GM19328 (cell line): ENCODE measurements around the gene HLA-C.
"Not testable (repeated sequence)": the region's sequence is repeated elsewhere in the genome, so short reads cannot be mapped to it uniquely, and the experiment has no call there.

Experiments
- ATAC-seq: cut with Tn5 transposase; IDR thresholded peaks from one replicate; pipeline ENCODE4 v1.9.1; 2021; ENCODE audit warnings: mild to moderate bottlenecking, moderate library complexity; ENCODE audit not compliant: unreplicated experiment

Gene HLA-C

GRCh38 chr6:31270788-31271640 lies 878 bp downstream of the HLA-C start:
- no peak for ATAC-seq

- no peak for ATAC-seq
These were observed 3.1 kb downstream of the HLA-C start for GRCh38 chr6:31268836-31269235.

DNA sequence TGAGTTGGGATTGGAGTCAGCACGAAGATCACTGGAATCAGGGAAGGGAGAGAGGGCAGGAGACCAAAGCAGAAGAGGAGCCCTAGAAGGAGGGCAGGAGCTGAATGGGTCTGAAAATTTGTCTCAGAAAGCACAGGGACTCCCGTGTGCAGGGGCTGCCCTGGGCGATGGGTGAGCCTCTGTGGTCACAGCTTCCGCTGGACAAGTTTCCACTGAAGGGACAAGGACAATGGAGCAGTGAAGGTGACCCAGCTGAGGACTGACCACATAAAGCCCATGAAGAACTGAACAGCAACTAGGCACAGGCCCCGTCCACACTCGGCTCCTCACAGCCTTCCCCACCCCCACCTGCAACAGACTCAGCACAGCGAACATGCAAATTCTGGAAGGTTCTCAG lies 3.5 kb downstream of the HLA-C start:
- ATAC-seq: no peak

DNA sequence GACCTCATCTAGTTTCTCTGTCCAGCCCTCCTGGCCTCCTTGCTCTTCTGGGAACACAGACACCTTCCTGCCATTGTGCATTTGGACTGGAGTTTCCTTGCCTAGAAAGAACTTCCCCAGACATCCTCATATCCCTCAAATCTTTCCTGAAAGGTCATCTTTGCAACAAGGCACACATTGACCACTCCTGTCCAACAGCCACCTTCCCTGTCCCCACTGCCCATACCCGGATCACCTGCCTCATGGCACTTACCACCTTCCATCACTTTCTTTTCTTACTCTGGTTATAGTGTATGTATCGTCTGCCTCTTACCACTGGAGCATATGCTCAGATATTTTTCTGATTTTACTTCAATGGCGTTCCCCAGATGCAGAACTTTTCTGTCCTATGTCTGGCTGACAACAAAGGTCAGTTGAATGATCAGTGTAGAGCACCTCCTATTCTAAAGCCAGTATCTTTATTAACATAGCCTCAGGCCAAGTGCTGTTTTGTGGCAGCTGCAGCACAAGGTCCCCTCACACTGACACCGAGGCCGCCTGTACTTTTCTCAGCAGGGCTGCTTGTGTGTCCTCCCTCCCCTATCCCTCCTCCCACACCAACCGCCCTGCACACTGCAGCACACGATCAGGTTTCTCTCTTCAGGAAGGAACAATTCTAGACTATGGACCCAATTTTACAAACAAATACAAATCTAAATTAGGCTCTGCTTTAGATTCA lies 4.1 kb downstream of the HLA-C start:
- no peak for ATAC-seq

DNA sequence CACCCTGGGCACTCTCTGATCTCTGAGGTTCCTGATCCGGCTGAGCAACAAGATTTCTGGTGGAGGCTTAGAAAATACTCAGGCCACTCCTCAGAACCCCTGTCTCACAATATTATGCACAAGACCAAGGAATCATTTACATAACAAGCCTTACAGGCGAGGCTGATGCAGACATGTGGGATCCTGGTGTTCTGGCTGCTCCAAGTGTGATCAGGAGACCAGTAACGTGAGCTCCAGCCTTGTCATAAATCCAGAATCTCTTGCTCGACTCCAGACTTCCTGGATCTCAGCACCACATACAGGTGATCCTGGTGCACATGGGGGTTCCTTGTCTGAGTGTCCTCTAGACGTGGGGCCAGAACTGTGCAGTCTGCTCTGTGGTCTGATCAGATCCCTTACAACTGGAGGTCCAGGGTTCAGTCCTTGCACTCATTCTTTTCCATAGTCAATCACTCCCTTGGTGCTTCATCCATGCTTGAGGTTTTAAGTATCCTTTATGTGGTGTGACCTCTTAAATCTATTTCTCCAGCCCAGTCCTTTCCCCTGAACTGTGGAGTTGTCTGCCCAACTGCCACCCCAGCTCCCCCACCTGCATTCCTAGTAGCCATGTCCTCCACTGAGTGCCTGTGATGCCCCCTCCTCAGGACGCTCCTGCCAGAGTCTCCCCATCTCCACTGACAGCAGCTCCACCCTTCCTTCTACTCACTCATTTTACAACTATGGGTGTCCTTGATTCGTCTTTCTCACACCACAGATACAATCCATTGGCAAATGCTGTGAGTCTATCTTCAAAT lies 5.1 kb downstream of the HLA-C start:
- no peak for ATAC-seq

- no peak for ATAC-seq
These were observed 6.0 kb downstream of the HLA-C start for GRCh38 chr6:31265926-31266325.

GRCh38 chr6:31263346-31263933 lies 8.5 kb downstream of the HLA-C start:
- not testable (repeated sequence) for ATAC-seq

DNA sequence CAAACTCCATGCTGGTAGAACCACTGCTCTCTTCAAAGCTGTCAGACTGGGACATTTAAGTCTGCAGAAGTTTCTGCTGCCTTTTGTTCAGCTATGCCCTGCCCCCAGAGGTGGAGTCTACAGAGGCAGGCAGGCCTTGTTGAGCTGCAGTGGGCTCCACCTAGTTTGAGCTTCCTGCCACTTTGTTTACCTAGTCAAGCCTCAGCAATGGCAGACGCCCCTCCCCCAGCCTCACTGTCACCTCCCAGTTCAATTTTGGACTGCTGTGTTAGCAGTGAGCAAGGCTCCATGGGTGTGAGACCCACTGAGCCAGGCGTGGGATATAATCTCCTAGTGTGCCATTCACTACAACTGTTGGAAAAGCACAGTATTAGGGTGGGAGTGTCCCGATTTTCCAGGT lies 11.9 kb downstream of the HLA-C start:
- not testable (repeated sequence) for ATAC-seq

DNA sequence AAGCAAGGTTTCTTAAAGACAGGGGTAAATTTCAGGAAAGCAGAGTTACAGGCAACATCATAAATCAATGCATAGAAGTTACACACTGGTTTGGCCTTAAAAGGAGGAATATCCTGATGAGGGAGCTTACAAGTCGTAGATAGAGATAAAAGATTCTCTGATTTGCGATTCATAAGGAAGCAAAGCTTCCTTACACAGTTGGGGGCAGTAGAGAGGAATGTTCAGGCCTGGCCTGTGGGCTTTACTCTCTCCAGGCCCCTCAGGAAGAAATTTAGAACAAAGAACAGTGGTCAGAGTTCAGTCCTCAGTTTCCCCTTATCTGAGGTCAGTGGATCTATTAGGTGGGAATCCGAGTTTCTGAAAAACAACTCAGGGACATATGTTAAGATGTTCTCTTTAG lies 19.3 kb downstream of the HLA-C start:
- no peak for ATAC-seq

DNA sequence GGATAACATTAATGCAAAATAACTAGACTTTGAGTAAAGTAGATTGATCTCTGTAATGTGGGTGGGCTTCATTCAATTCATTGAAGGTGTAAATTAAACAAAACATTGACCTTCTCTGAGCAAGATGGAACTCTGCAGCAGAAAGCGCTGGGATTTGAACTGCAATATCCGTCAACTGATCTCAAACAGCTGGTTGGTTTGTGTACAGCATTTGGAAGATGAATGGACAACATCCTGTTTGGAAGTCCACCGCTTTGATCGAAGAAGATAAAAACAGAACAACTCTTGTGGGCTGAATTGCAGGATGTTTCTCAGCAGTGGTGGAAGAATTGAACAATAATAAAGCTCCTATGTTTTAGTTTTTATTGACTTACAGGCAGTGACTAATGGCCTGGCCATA lies 20.6 kb downstream of the HLA-C start:
- ATAC-seq: no peak

GRCh38 chr6:31249184-31249583 lies 22.7 kb downstream of the HLA-C start:
- ATAC-seq: no peak

DNA sequence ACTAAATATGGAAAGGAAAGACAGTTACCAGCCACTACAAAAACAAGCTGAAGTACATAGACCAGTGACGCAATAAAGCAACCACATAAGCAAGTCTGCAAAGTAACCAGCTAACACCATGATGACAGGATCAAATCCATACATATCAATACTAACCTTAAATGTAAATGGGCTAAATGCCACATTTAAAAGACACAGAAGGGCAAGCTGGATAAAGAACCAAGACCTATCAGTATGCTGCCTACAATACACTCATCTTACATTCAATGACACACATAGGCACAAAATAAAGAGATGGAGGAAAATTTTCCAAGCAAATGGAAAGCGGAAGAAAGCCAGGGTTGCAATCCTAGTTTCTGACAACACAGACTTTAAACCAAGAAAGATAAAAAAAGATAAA lies 24.1 kb downstream of the HLA-C start:
- ATAC-seq: no peak

GRCh38 chr6:31246051-31246521 lies 25.8 kb downstream of the HLA-C start:
- no peak for ATAC-seq

DNA sequence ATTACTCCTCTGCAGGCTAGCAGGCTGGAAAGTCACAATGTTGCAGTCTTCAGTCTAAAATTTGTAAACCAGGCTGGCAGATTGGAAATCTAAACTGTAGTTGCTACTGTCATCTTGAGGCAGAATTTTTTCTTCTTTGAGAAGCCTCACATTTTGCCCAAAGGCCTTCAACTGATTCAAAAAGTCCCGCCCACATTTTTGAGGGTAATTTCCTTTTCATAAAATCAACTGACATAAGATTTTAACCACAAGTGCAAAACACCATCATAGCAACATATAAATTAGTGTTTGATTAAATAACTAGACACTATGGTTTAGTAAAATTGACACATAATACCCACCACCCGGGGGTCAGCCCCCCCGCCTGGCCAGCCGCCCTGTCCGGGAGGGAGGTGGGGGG lies 28.4 kb downstream of the HLA-C start:
- no peak for ATAC-seq

GRCh38 chr6:31239854-31240253 lies 32.0 kb downstream of the HLA-C start:
- ATAC-seq: no peak

GRCh38 chr6:31234101-31234500 lies 37.8 kb downstream of the HLA-C start:
- not testable (repeated sequence) for ATAC-seq

DNA sequence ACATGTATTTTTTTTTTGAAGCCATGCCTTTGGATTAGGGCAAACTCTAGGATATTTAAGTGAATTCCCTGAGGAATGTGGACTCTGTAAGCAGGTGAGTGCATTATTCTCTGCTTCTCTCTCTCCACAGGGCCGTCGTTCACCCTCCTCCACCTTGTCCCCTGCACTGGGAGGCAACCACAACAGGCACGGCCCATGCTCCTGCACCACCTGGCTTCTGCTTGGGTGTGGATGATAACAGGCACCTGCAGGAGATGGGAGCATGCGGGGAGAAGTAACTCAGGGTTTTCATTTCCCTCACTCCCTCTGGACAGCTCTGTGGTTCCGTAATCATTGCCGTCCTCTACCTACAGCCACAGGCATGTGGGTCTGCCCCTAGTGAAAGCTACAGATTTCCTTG lies 43.4 kb downstream of the HLA-C start:
- ATAC-seq: no peak

GRCh38 chr6:31227143-31227542 lies 44.7 kb downstream of the HLA-C start:
- ATAC-seq: no peak

- ATAC-seq: no peak
These were observed 46.2 kb downstream of the HLA-C start for GRCh38 chr6:31225735-31226134.

- no peak for ATAC-seq
These were observed 49.4 kb downstream of the HLA-C start for GRCh38 chr6:31222496-31222895.
